GM12878 (cell line): ENCODE results near the gene DHRS12. TPM values are rescaled to one million over a fixed set of nuclear protein-coding genes. Genes with fewer than 3 reads are reported as not detected.
A peak's percentile ranks its signal among the peaks of the same experiment; 100 is the strongest.

Experiments
- ATF2 ChIP-seq: IDR thresholded peaks from 2 replicates; pipeline ENCODE4 v1.6.1; 2012; ENCODE audit warnings: low read length, inconsistent platforms
- BMI1 ChIP-seq: fragments of 450-650 bp; IDR thresholded peaks from 2 replicates; pipeline ENCODE4 v1.6.1; 2016; ENCODE audit warnings: mild to moderate bottlenecking, moderate library complexity, borderline replicate concordance
- BRCA1 ChIP-seq: IDR thresholded peaks from 2 replicates; pipeline ENCODE4 v1.6.1; 2011; ENCODE audit warnings: low read depth, low read length, improper control_type of control experiment
- CBX5 ChIP-seq: sonication (generic); IDR thresholded peaks from 2 replicates; pipeline ENCODE4 v1.6.1; 2016; ENCODE audit warnings: low read depth, moderate library complexity, mild to moderate bottlenecking, inconsistent platforms
- EED ChIP-seq: sonication (generic); IDR thresholded peaks from 2 replicates; pipeline ENCODE4 v1.6.1; 2016; ENCODE audit warnings: antibody characterized with exemption, low read depth
- ETV6 ChIP-seq, 2 experiments: fragments of 450-650 bp in 1 of 2; IDR thresholded peaks in 1 of 2; conservative IDR thresholded peaks in 1 of 2; 2 replicates each; pipeline ENCODE4 v1.6.1; 2014; ENCODE audit warnings: antibody characterized with exemption in 1 of 2, borderline replicate concordance in 1 of 2, low read depth in 1 of 2, mild to moderate bottlenecking in 1 of 2, moderate library complexity in 1 of 2
- HDAC6 ChIP-seq: fragments of 200-600 bp; sonication (generic); IDR thresholded peaks from one replicate; pipeline ENCODE4 v1.8.0; 2017; ENCODE audit warnings: antibody characterized with exemption; ENCODE audit not compliant: unreplicated experiment
- NFXL1 ChIP-seq: fragments of 450-650 bp; IDR thresholded peaks from 2 replicates; pipeline ENCODE4 v1.6.1; 2017; ENCODE audit warnings: antibody characterized with exemption, mild to moderate bottlenecking, borderline replicate concordance
- PML ChIP-seq: IDR thresholded peaks from 2 replicates; pipeline ENCODE4 v1.6.1; 2012; ENCODE audit warnings: low read length, inconsistent platforms
- RAD21 ChIP-seq: IDR thresholded peaks from 2 replicates; pipeline ENCODE4 v1.6.1; 2011; ENCODE audit warnings: mild to moderate bottlenecking, low read depth, low read length, moderate library complexity; ENCODE audit not compliant: insufficient read depth
- TCF3 ChIP-seq: IDR thresholded peaks from 2 replicates; pipeline ENCODE4 v1.6.1; 2012; ENCODE audit warnings: low read depth, mild to moderate bottlenecking, low read length, borderline replicate concordance; ENCODE audit not compliant: insufficient read depth
- TCF7 ChIP-seq: IDR thresholded peaks from 2 replicates; pipeline ENCODE4 v1.6.1; 2014; ENCODE audit warnings: antibody characterized with exemption, borderline replicate concordance
- ZNF622 ChIP-seq: fragments of 450-650 bp; IDR thresholded peaks from 2 replicates; pipeline ENCODE4 v1.6.1; 2017; ENCODE audit warnings: mild to moderate bottlenecking, inconsistent platforms
- polyA plus RNA-seq, 11 experiments: library from polyadenylated mRNA; depleted of rRNA in 4 of 11; unstranded in 6 of 11; stranded (reverse) in 5 of 11; fragments of >200 nt; fragmentation: Nextera tagmentation in 4 of 11; fragmentation: Illumina TruSeq in 1 of 11; extraction: Ambion mirVana in 4 of 11; extraction: Trizol in 1 of 11; gene quantifications; 1 replicate in 1 of 11; 2 replicates in 10 of 11; pipeline versions ENCODE4 v1.2.1 to v1.2.3, GENCODE V29; 2011 to 2016; ENCODE audit warnings: inconsistent platforms in 2 of 11, missing spikeins in 2 of 11, low read depth in 1 of 11
- total RNA-seq, 4 experiments: library from RNA; depleted of rRNA in 3 of 4; stranded (reverse); fragments of >200 nt in 3 of 4; fragmentation: Illumina TruSeq in 1 of 4; extraction: Trizol in 1 of 4; gene quantifications; 2 replicates each; pipeline versions ENCODE4 v1.2.1 to v1.2.3, GENCODE V29; 2013 to 2021
- TF ChIP-seq, protein P1 (sequence below): fragments of 150-350 bp; IDR thresholded peaks from 2 replicates; pipeline ENCODE4 v1.6.1; 2016; ENCODE audit warnings: low read depth, low read length
- TF ChIP-seq, protein P2 (sequence below): fragments of 450-650 bp; IDR thresholded peaks from 2 replicates; pipeline ENCODE4 v1.6.1; 2014; ENCODE audit warnings: mild to moderate bottlenecking
- TF ChIP-seq, protein P3 (sequence below): IDR thresholded peaks from 2 replicates; pipeline ENCODE4 v1.6.1; 2011; ENCODE audit warnings: borderline replicate concordance, low read depth, mild to moderate bottlenecking, moderate library complexity, low read length; ENCODE audit not compliant: insufficient read depth, poor library complexity, severe bottlenecking
- TF ChIP-seq, protein P4 (sequence below): fragments of 450-650 bp; formaldehyde crosslinking; IDR thresholded peaks from 2 replicates; pipeline ENCODE4 v1.4.0; 2020; ENCODE audit warnings: mild to moderate bottlenecking, moderate library complexity

Gene DHRS12
- total and polyA plus RNA-seq, 10 of the 15 experiments (the other 5 are each of a cell fraction or from before 2014, with no cell fraction given): 2.9 to 11.3 (median 8.2) TPM

- TF ChIP-seq, protein P1, sequence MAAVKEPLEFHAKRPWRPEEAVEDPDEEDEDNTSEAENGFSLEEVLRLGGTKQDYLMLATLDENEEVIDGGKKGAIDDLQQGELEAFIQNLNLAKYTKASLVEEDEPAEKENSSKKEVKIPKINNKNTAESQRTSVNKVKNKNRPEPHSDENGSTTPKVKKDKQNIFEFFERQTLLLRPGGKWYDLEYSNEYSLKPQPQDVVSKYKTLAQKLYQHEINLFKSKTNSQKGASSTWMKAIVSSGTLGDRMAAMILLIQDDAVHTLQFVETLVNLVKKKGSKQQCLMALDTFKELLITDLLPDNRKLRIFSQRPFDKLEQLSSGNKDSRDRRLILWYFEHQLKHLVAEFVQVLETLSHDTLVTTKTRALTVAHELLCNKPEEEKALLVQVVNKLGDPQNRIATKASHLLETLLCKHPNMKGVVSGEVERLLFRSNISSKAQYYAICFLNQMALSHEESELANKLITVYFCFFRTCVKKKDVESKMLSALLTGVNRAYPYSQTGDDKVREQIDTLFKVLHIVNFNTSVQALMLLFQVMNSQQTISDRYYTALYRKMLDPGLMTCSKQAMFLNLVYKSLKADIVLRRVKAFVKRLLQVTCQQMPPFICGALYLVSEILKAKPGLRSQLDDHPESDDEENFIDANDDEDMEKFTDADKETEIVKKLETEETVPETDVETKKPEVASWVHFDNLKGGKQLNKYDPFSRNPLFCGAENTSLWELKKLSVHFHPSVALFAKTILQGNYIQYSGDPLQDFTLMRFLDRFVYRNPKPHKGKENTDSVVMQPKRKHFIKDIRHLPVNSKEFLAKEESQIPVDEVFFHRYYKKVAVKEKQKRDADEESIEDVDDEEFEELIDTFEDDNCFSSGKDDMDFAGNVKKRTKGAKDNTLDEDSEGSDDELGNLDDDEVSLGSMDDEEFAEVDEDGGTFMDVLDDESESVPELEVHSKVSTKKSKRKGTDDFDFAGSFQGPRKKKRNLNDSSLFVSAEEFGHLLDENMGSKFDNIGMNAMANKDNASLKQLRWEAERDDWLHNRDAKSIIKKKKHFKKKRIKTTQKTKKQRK: no peak
- TF ChIP-seq PML (no peak), BMI1 (no peak), CBX5 (no peak), TCF3 (peak; percentile 28; the same call in 1 of the 2 replicates), ATF2 (peak; percentile 64; the same call in 1 of the 2 replicates), EED (no peak), ETV6 (conservative IDR thresholded peaks at IDR 0.05 in 1 of 2, IDR thresholded peaks at IDR 0.05 in 1 of 2; ENCODE audit: borderline replicate concordance in 1 of 2, low read depth in 1 of 2) (no peak), HDAC6 (no peak), TCF7 (no peak), BRCA1 (no peak; the same call in 1 of the 2 replicates), ZNF622 (no peak), RAD21 (0 out of 2 replicates have a peak, but pooled peaks have one; percentile 14), NFXL1 (no peak)
- TF ChIP-seq, protein P2, sequence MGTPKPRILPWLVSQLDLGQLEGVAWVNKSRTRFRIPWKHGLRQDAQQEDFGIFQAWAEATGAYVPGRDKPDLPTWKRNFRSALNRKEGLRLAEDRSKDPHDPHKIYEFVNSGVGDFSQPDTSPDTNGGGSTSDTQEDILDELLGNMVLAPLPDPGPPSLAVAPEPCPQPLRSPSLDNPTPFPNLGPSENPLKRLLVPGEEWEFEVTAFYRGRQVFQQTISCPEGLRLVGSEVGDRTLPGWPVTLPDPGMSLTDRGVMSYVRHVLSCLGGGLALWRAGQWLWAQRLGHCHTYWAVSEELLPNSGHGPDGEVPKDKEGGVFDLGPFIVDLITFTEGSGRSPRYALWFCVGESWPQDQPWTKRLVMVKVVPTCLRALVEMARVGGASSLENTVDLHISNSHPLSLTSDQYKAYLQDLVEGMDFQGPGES: no peak
- TF ChIP-seq, protein P3, sequence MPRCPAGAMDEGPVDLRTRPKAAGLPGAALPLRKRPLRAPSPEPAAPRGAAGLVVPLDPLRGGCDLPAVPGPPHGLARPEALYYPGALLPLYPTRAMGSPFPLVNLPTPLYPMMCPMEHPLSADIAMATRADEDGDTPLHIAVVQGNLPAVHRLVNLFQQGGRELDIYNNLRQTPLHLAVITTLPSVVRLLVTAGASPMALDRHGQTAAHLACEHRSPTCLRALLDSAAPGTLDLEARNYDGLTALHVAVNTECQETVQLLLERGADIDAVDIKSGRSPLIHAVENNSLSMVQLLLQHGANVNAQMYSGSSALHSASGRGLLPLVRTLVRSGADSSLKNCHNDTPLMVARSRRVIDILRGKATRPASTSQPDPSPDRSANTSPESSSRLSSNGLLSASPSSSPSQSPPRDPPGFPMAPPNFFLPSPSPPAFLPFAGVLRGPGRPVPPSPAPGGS: no peak
- TF ChIP-seq, protein P4, sequence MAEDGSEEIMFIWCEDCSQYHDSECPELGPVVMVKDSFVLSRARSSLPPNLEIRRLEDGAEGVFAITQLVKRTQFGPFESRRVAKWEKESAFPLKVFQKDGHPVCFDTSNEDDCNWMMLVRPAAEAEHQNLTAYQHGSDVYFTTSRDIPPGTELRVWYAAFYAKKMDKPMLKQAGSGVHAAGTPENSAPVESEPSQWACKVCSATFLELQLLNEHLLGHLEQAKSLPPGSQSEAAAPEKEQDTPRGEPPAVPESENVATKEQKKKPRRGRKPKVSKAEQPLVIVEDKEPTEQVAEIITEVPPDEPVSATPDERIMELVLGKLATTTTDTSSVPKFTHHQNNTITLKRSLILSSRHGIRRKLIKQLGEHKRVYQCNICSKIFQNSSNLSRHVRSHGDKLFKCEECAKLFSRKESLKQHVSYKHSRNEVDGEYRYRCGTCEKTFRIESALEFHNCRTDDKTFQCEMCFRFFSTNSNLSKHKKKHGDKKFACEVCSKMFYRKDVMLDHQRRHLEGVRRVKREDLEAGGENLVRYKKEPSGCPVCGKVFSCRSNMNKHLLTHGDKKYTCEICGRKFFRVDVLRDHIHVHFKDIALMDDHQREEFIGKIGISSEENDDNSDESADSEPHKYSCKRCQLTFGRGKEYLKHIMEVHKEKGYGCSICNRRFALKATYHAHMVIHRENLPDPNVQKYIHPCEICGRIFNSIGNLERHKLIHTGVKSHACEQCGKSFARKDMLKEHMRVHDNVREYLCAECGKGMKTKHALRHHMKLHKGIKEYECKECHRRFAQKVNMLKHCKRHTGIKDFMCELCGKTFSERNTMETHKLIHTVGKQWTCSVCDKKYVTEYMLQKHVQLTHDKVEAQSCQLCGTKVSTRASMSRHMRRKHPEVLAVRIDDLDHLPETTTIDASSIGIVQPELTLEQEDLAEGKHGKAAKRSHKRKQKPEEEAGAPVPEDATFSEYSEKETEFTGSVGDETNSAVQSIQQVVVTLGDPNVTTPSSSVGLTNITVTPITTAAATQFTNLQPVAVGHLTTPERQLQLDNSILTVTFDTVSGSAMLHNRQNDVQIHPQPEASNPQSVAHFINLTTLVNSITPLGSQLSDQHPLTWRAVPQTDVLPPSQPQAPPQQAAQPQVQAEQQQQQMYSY (CRISPR knock-in tag): no peak
Measured at GRCh38 chr13:51803422-51804294, at the start of gene DHRS12 (continued).
